AG04449 (cell line): Measurements from ENCODE around the gene GSAP.

Experiments used
- CTCF ChIA-PET: fragments of 350-600 bp; formaldehyde crosslinking; extraction: SDS; loops from one replicate; lab custom pipeline; 2021; ENCODE audit warnings: antibody characterized with exemption; lab: Yijun Ruan, JAX
- POLR2A ChIA-PET: fragments of 400-600, 350-600 bp; formaldehyde crosslinking; extraction: SDS; loops from one replicate; lab custom pipeline; 2020; ENCODE audit warnings: antibody characterized with exemption, inconsistent platforms; lab: Yijun Ruan, JAX
- DNase-seq: peaks from one replicate; pipeline ENCODE4 v3.0.0-alpha.2; 2010; ENCODE audit warnings: low read depth, low spot score
- H3K4me3 ChIP-seq: 2 replicates; pipeline ENCODE4 v1.5.1; 2011; ENCODE audit warnings: low read depth, mild to moderate bottlenecking, control low read depth, low read length
- CTCF ChIP-seq: IDR thresholded peaks from one replicate; pipeline ENCODE4 v1.5.1; 2011; ENCODE audit warnings: mild to moderate bottlenecking, moderate library complexity, low read length, control low read depth, inconsistent platforms; ENCODE audit not compliant: insufficient read depth; ENCODE audit errors: missing control alignments

GSAP gene

DNA sequence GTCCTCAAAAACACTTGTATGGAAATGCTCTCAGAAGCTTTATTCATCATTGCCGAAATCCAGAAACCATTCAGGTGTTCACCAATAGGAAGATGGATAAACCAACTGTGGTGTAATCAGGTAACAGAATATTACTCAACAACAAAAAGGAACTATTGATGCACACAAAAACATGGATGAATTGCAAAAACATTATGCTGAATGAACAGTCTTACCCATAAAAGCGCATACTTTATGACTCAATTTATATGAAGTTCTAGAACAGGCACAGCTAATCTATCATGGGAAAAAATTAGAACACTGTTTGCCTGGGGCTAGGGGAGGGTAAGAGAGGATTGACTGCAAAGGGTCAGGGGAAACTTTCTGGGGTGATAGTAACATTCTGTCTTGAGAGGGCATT, 26.9 kb upstream of the GSAP start:
- POLR2A ChIA-PET = no interaction called here
- CTCF ChIA-PET = no interaction called here
- no peak for TF ChIP-seq CTCF
- no peak for DNase-seq
- no peak overlapping the region for H3K4me3 ChIP-seq

- H3K4me3 ChIP-seq = no peak overlapping the region
- no peak for DNase-seq
- ChIA-PET CTCF (no interaction called here), POLR2A (no interaction called here)
- TF ChIP-seq CTCF = no peak
Observed at GRCh38 chr7:77442636-77443035, 26.5 kb upstream of the GSAP start.

DNA sequence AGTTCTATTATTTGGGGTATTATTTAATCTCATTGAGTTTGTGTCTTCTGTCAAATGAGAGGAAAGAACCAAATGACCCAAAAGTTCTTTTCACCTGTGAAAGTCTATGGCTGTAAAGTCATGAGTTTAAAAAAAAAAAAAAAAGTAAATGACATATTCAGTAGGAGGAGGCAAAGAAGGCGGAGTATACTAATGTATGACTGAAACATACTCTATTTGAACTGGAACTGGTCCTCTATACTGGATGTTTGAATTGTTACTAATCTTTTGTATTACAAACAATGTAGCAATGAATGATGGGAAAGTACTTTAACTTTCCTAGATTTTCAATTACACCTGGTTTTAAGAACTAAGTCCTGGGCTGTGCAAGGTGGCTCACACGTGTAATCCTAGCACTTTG, 24.9 kb upstream of the GSAP start:
- ChIA-PET POLR2A (interaction anchor here (0.6 kb wide), 1 partner anchor 27 kb away, joined by 4 read pairs; no protein-coding TSS in a partner anchor), CTCF (no interaction called here)
- no peak for DNase-seq
- TF ChIP-seq CTCF = no peak
- no peak overlapping the region for H3K4me3 ChIP-seq

DNA sequence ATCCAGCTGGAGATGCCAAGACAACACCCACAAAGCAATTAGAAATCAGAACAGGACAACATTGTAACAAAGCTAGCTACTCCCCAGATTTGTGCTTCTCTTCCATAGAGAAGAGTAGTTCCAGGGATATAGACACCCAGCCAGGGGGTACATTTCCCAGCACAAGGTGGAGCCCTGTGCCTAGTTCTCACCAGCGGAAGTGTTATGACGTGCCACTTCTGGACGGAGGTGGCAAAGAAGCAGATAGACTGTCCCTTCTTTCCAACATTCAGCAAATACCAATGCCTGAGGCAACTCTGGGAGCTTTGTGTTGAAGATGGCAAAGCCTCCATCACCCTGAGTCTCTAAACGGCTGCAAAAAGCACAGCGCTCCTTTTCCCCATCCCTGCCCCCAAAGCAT, 23.4 kb upstream of the GSAP start:
- ChIA-PET CTCF (no interaction called here), POLR2A (no interaction called here)
- no peak for DNase-seq
- H3K4me3 ChIP-seq = no peak overlapping the region
- peak; percentile 1 for TF ChIP-seq CTCF

DNA sequence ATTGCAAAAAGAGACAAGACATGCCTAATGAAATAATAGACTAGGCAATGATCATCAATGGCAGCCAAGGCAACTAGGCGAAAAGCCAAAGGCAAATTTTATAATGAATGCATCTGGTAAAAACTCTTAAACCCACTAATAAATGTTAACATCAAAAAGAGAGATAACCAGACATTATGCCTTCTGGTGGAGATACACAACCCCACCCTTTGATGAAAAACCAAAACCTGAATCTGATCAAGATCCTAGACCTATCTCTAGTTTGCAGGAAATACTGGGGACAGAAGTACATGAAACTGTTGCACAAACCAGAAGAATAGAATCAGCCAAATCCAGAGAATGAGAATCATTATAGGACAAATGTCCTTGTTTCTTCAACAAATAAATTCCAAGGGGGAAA, 22.0 kb upstream of the GSAP start:
- no peak for DNase-seq
- TF ChIP-seq CTCF = no peak
- POLR2A ChIA-PET = no interaction called here
- CTCF ChIA-PET = no interaction called here
- H3K4me3 ChIP-seq = no peak overlapping the region

DNA sequence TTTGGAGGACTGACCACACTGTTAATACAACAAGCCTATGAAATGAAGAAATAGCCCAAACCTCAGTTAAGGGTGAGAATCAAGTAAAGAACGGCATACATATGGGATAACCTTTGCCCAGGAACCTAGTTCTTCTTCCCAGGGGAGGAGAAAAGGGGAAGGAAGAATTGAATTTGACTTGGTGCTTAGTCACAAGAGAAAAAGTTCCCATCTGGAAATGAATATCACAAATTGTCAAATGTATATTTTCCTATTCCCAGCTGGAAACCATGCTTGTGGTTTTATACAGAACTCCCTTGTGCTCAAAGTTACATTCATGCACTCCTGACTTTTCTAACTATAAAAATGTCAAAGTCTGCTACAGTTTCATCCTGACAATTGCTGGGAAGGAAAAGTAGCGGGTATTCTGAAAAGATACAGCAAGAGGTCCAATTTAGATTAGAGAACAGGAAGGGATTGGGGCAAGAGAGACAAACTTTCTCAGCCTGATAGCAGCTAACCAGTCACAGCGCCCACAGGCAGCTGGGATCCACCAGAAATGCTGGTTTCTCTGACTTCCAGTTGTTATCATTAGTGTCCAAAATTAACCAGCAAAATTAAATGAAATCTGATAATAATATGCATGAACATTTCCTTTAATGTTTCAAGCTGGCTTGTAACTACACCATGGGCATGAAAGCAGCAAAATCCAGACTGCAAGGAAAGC, 18.6 kb upstream of the GSAP start:
- DNase-seq = no peak
- H3K4me3 ChIP-seq = no peak overlapping the region
- CTCF ChIA-PET = no interaction called here
- TF ChIP-seq CTCF = no peak
- POLR2A ChIA-PET = no interaction called here
